Nephron (organoid): ENCODE results near the gene ZMIZ1.

Experiments used
- H3K27ac Mint-ChIP-seq, 3 experiments: 2 replicates each; pipeline ENCODE4 v1.8.0; 2020; ENCODE audit warnings: mixed read lengths in 3 of 3, mild to moderate bottlenecking in 2 of 3, moderate library complexity in 1 of 3
- H3K27me3 Mint-ChIP-seq: 2 replicates; pipeline ENCODE4 v1.8.0; 2021; ENCODE audit warnings: low read depth, mild to moderate bottlenecking, moderate library complexity, mixed read lengths
- H3K36me3 Mint-ChIP-seq: 2 replicates; pipeline ENCODE4 v1.8.0; 2020; ENCODE audit warnings: low read depth, mixed read lengths
- H3K4me1 Mint-ChIP-seq: 2 replicates; pipeline ENCODE4 v1.8.0; 2020; ENCODE audit warnings: mixed read lengths
- H3K4me3 Mint-ChIP-seq, 3 experiments: 2 replicates each; pipeline ENCODE4 v1.8.0; 2020; ENCODE audit warnings: mild to moderate bottlenecking in 3 of 3, mixed read lengths in 3 of 3, moderate library complexity in 2 of 3
- H3K9me3 Mint-ChIP-seq: 2 replicates; pipeline ENCODE4 v1.8.0; 2020; ENCODE audit warnings: mixed read lengths
- CTCF ChIP-seq, 3 experiments: fragments of 200-600 bp; sonication (generic); IDR thresholded peaks; one replicate each; pipeline ENCODE4 v1.5.0; 2021; ENCODE audit warnings: antibody characterized with exemption in 3 of 3; ENCODE audit not compliant: unreplicated experiment in 3 of 3

ZMIZ1 gene

GRCh38 chr10:79185067-79185774, 116.5 kb downstream of the ZMIZ1 start:
- peaks cover 87% of the 10 kb centered on the region for H3K4me1 Mint-ChIP-seq
- peaks cover 7% of the 10 kb centered on the region for H3K36me3 Mint-ChIP-seq
- peak overlapping the region; percentile 61 to 91 (median 84) for H3K27ac Mint-ChIP-seq
- H3K4me3 Mint-ChIP-seq: peak overlapping the region; percentile 15 to 31 (median 26)
- no peaks in the 10 kb centered on the region for H3K9me3 Mint-ChIP-seq
- H3K27me3 Mint-ChIP-seq: peaks cover 5% of the 10 kb centered on the region
- TF ChIP-seq CTCF (IDR thresholded peaks at IDR 0.05; ENCODE audit: unreplicated experiment in 3 of 3): no peak

GRCh38 chr10:79185796-79186374, 117.1 kb downstream of the ZMIZ1 start:
- Mint-ChIP-seq H3K4me3 (peak overlapping the region; percentile 15 to 41 (median 31)), H3K9me3 (no peaks in the 10 kb centered on the region), H3K4me1 (peaks cover 89% of the 10 kb centered on the region), H3K36me3 (peaks cover 9% of the 10 kb centered on the region), H3K27ac (peak overlapping the region; percentile 61 to 91 (median 84)), H3K27me3 (peaks cover 5% of the 10 kb centered on the region)
- no peak for TF ChIP-seq CTCF (IDR thresholded peaks at IDR 0.05; ENCODE audit: unreplicated experiment in 3 of 3)

GRCh38 chr10:79186486-79187120, 117.8 kb downstream of the ZMIZ1 start:
- peaks cover 10% of the 10 kb centered on the region for H3K36me3 Mint-ChIP-seq

GRCh38 chr10:79187121-79187940, 118.6 kb downstream of the ZMIZ1 start:
- H3K27me3 Mint-ChIP-seq: peaks cover 5% of the 10 kb centered on the region
- TF ChIP-seq CTCF (IDR thresholded peaks at IDR 0.05; ENCODE audit: unreplicated experiment in 3 of 3): no peak
- peak overlapping the region; percentile 61 to 91 (median 88) for H3K27ac Mint-ChIP-seq
- H3K4me3 Mint-ChIP-seq: peak overlapping the region; percentile 23 to 31 (median 27)
- no peaks in the 10 kb centered on the region for H3K9me3 Mint-ChIP-seq
- peaks cover 10% of the 10 kb centered on the region for H3K36me3 Mint-ChIP-seq
- H3K4me1 Mint-ChIP-seq: peaks cover 86% of the 10 kb centered on the region

More at GRCh38 chr10:79186486-79187120, 117.8 kb downstream of the ZMIZ1 start:
- Mint-ChIP-seq H3K27me3 (peaks cover 5% of the 10 kb centered on the region), H3K9me3 (no peaks in the 10 kb centered on the region), H3K4me3 (peak overlapping the region in 2 of 3 experiments; percentile 31 to 41), H3K4me1 (peaks cover 86% of the 10 kb centered on the region), H3K27ac (peak overlapping the region; percentile 61 to 91 (median 84))
- TF ChIP-seq CTCF (IDR thresholded peaks at IDR 0.05; ENCODE audit: unreplicated experiment in 3 of 3): no peak

GRCh38 chr10:79188154-79188965, 119.6 kb downstream of the ZMIZ1 start:
- TF ChIP-seq CTCF (IDR thresholded peaks at IDR 0.05; ENCODE audit: unreplicated experiment in 3 of 3): no peak
- peak overlapping the region in 2 of 3 experiments; percentile 23 to 27 for H3K4me3 Mint-ChIP-seq
- H3K9me3 Mint-ChIP-seq: no peaks in the 10 kb centered on the region
- H3K27ac Mint-ChIP-seq: peak overlapping the region; percentile 61 to 88 (median 84)
- peaks cover 14% of the 10 kb centered on the region for H3K36me3 Mint-ChIP-seq
- H3K27me3 Mint-ChIP-seq: no peaks in the 10 kb centered on the region
- H3K4me1 Mint-ChIP-seq: peaks cover 86% of the 10 kb centered on the region
